ENCODE data around the gene PDE4B.

DNA sequence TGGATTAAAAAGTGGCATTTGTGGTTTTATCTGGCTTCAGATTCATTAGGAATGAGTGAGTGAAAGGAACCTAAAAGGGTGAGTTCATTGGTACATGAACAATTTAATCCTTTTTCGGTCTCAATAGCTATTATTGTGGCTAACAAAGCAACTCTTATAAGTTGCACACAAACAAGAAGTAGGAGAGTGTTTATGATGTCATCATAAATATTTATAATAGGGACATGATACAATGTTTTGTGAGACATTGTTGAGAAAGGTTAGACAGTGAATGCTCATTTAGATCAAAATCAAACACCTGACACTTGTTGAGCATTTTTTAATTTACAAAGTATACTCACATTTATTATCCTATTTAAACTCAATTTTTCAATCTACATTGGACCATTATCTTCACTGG is 363.4 kb downstream of the PDE4B start:
- TF ChIP-seq, protein P1, sequence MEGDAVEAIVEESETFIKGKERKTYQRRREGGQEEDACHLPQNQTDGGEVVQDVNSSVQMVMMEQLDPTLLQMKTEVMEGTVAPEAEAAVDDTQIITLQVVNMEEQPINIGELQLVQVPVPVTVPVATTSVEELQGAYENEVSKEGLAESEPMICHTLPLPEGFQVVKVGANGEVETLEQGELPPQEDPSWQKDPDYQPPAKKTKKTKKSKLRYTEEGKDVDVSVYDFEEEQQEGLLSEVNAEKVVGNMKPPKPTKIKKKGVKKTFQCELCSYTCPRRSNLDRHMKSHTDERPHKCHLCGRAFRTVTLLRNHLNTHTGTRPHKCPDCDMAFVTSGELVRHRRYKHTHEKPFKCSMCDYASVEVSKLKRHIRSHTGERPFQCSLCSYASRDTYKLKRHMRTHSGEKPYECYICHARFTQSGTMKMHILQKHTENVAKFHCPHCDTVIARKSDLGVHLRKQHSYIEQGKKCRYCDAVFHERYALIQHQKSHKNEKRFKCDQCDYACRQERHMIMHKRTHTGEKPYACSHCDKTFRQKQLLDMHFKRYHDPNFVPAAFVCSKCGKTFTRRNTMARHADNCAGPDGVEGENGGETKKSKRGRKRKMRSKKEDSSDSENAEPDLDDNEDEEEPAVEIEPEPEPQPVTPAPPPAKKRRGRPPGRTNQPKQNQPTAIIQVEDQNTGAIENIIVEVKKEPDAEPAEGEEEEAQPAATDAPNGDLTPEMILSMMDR (IDR thresholded peaks at IDR 0.05) = no peak
- TF ChIP-seq POLR2A (IDR thresholded peaks at IDR 0.05) = no peak
- no peak for TF ChIP-seq POLR2AphosphoS5 (IDR thresholded peaks at IDR 0.05)
